GM21515 (cell line): Measurements from ENCODE around the gene ZNF138.
"Not testable (repeated sequence)": the region's sequence is repeated elsewhere in the genome, so short reads cannot be mapped to it uniquely, and the experiment has no call there.

Source experiments
- ATAC-seq: cut with Tn5 transposase; IDR thresholded peaks from one replicate; pipeline ENCODE4 v1.9.1; 2021; ENCODE audit not compliant: unreplicated experiment

Gene ZNF138

DNA sequence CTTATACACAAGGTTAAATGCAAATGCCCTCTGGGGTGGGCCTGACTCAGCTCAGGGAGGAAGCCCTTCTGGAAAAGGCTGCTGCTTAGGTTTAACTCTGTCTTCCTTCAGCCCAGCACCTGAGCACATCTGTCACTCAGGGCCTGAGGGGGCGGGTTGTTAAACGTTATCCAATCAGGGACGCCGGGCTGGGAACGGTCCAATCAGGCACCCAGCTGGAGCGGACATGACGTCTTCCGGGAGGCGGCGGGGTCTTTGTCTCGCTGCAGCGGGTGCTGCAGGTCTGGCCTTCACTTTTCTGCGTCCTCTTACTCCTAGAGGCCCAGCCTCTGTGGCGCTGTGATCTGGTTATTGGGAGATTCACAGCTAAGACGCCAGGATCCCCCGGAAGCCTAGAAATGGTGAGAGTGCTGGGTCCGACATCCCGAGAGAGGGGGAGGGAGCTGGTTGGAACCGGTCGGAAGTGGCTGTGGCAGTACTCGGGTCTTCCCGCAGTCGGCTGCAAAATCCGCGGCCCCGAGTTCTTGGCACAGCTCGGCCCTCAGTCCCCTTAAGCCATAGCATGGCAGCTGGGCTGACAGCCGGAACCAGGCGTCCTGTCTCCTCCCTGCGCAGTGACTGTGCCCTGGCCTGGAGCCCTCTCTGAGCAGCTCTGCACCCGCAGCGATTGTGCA, at the start of gene ZNF138:
Gene ZNF138, plus strand, starts transcription at position 258 of the 674 bp plus-strand sequence. Its CDS starts 141 bp downstream, at position 399.
- peak; percentile 100 for ATAC-seq

DNA sequence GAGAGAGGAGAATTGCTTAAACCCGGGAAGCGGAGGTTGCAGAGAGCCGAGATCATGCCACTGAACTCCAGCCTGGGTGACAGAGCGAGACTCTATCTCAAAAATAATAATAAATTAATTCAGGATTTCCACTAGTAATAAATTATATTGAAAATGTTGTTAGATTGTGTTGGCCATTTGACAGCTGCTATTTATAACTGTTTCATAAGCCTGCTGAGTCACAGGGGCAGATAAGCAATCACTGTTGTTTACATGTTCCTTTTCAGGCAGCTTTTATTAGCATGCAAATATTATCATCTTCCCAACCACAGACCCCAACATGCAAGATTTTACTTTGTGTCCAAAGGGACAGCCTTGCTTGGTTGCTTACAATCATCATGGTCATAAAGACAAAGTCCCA, 49.5 kb upstream of the ZNF138 start:
- ATAC-seq, result no peak

DNA sequence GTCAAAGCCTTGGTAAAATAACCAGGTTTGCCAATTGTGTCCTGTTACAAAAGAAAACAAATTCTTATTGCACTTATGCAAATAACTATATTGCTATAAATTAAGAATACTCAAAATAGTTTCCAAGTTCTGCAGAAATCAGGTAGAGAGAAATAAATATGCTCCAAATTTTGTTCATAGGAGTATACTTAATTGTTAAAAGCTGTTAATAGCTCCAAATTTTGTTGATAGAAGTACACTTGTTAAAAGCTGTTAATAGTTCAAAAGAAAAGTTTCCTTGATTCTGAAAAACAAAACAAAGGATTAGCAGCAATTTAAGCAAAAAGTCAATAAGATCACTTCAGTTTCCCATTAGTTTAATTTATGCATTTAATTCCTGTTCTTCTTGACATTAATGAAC, 46.4 kb upstream of the ZNF138 start:
- no peak for ATAC-seq

DNA sequence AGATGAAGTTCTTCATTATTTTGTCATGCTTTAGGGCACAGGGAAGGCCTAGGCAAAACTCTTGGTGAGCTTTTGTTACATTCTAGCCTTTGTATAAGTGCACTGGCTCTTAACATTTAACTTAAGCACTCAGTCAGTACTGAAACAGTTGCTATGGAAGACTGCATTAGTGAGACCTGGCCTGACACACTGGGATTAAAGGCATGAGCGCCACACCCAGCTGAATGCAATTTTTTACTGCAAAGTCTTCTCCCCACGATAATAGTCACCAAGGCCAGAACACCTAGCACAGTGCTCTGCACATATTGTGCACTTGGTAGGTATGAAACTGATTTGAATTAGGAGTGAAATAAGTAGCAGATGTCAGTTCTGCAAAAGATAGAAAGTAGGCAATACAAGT, 41.2 kb upstream of the ZNF138 start:
- no peak for ATAC-seq

DNA sequence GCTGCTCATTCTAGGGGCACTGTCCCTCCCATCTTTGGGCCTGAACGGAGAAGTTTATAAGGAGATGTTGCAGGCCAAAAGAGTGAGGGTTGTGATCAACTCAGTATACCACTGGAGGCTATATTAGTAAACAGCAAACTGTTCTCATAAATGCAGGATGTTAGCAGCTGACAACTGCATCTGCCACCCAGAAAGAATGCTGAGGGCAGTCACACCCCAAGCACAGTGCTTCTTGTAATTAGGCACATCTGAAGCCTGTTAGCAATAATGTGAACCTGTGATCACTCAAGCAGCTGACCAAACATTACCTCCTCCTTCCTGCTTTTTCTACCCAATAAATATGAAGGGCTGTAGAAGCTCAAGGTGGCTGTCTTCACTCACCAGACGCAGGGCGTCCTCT, 38.4 kb upstream of the ZNF138 start:
- ATAC-seq, result no peak

DNA sequence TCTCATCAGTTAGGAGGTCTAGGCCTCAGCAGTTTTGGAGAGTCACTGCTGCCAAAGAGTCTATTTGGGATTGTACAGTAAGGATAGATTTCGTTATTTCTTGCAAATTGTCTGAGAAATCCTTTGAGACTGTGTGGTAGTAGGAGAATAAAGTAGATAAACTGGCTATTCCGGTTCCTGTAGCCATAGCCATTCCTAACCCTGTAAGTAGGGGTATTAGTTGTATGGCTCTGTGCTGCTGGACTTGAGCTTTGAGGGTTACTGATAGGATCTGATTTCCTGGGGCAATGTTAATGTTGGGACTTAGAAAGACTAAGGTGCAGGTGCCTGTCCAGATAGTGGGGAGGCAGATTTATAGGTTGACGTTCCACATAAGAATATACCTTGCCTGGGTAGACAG, 36.1 kb upstream of the ZNF138 start:
- no peak for ATAC-seq

DNA sequence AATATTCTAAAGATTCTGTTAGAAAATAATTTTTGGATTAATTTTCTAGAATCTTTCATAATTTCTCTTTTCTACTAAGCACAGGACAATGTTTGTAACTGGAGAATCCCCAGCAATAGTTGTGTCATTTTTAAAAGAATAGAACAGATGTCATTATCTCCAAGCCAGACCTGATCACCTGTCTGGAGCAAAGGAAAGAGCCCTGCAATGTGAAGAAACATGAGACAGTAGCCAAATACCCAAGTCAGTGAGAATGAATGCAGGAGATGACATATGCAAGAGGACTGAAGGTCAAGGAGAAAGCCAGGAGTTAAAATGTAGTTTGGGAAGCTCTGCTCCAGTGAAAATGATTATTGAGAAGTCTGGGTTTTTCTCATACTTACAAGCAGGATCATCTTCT, 25.4 kb upstream of the ZNF138 start:
- no peak for ATAC-seq

DNA sequence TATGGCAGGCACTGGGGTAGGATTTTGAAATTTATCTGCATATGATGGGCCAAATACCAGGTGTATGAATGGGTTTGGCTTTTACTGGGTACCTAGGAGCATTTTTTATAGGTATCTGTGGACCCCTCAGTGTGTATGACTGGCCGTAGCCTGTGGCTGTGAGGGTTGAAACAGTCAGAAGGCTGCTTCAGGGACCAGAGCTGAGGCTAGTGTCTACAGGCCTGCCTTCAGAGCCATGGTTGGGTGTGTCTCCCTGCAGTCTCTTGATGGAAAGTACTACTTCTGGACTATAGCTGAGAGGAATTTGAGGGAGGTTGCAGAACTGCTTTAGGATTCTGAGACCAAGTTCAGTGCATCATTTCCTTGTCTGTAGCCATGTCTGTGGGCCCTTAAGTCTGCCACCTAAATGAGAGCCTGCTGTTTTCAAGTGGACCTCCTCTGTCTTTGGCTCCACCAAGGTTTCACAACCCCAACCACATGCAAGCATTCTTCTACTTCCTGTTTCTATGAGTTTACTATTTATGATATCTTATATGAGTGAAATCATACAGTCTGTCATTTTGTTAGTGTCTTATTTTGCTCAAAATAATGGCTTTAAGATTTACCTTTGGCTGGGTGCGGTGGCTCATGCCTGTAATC, 19.9 kb upstream of the ZNF138 start:
- ATAC-seq, result no peak

DNA sequence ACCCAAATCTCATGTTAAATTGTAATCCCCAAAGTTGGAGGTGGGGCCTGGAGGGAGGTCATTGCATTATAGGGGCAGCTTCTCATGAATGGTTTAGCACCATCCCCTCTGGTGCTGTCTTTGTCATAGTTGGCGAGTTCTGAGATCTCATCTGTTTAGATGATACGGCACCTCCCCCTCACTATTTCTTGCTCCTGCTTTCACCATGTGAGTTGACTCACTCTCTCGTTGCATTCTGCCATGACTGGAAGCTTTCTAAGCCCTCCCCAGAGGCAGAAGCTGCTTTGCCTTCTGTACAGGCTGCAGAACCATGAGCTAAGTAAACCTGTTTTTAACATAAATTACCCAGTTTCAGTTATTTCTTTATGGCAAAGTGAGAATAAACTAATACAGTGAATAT, 18.9 kb upstream of the ZNF138 start:
- ATAC-seq, result no peak

DNA sequence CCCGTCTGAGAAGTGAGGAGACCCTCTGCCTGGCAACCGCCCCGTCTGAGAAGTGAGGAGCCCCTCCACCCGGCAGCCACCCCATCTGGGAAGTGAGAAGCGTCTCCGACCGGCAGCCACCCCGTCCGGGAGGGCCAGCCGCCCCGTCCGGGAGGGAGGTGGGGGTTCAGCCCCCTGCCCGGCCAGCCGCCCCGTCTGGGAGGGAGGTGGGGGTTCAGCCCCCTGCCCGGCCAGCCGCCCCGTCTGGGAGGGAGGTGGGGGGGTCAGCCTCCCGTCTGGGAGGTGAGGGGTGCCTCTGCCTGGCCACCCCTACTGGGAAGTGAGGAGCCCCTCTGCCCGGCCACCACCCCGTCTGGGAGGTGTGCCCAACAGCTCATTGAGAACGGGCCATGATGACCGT, 9.4 kb upstream of the ZNF138 start:
- ATAC-seq, result not testable (repeated sequence)

DNA sequence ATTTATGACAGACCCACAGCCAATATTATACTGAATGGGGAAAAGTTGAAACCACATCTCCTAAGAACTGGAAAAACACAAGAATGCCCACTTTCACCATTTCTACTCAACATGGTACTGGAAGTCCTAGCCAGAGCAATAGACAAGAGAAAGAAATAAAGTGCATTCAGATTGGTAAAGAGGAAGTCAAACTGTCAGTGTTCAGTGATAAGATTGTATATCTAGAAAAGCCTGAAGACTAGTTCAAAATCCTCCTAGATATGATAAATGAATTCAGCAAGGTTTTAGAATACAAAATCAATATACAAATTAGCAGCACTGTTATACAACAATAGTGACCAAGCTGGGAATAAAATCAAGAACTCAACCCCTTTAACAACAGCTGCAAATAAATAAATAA, 6.9 kb upstream of the ZNF138 start:
- ATAC-seq, result no peak

DNA sequence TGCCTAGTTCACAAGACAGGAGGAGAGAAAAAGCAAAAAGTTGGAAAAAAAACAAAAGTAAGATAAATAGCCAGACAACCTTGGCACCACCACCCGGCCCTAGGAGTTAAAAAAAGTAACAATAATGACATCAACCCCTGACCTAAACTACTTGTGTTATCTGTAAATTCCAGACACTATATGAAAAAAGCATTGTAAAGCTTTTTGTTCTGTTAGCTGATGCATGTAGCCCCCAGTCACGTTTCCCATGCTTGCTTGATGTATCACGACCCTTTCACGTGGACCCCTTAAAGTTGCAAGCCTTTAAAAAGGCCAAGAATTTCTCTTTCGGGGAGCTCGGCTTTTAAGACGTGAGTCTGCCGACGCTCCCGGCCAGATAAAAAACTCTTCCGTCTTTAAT, 5.0 kb upstream of the ZNF138 start:
- ATAC-seq, result not testable (repeated sequence)

DNA sequence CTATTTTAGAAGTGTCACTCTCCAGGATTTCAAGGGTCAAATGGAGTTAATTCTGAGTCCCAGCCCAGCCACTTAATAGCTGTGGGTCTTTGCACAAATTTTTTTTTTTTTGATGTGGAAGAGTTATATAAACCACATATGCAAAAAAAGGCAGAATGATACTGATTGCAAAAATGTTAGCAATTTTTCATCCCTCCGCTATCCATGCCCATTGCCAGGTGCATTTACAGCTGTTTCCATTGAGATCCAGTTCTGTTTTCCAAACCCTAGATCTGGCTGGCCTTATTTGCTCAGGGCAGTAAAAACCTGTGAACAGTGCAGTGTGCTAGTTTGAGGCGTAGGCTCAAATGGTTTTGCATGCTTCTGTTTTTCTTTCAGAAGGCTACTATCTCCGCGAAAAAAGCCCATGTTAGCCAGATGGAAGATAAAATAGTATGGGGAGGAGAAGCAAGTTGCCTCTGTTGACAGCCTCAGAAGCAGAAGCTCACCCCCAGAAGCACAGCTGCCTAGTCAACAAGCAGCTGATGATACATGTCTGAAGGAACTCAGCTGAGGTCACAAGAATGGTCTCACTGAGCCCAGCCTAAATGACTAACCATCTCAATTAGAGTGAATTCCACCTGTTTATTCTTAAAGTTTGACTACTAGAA, 997 bp upstream of the ZNF138 start:
- ATAC-seq, result no peak

DNA sequence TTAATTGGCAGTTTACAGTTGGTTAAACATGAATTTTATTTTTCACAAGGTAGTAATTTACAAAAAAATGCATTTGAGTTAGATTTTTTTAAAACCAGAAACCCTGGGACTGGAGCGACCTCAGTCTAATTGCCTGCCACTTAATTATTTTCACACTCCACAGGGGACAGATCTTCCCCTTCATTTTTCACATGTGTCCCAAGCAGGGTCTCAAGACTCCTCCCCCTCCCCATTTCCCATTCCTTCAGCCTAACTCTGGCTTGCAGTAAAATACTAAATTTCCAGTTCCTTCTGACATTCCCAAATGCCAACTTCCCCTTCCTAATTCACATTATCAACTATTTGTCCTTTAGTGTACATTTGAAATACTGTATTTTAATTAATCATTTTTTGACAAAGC, 948 bp downstream of the ZNF138 start:
- no peak for ATAC-seq

DNA sequence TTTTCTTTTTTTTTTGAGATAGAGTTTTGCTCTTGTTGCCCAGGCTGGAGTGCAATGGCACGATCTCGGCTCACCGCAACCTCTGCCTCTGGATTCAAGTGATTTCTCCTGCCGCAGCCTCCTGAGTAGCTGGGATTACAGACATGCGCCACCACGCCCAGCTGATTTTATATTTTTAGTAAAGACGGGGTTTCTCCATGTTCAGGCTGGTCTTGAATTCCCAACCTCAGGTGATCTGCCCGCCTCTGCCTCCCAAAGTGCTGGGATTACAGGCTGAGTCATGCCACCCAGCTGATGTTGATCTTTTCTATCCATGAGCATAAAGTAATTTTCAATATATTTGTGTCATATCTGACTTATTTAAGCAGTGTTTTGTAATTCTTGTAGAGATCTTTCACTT, 4.9 kb downstream of the ZNF138 start:
- ATAC-seq, result not testable (repeated sequence)

DNA sequence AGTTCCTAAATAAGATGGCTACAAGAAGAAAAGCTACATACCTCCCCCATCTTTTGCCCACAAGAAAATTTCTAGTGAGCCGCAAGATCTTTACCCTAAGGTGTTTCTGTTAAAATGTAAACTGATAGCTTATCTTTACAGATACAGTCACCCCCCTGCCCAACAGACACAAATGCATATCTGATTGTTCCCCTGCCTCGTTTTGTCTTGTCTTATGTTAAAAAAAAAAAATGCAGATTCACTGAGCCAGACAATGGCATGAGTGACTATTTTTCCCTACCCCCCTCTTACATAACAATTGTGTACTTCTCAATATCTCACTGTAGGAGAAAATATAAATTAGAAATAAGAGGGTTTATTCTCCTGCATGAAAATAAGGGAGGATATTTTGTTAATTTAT, 8.5 kb downstream of the ZNF138 start:
- no peak for ATAC-seq

DNA sequence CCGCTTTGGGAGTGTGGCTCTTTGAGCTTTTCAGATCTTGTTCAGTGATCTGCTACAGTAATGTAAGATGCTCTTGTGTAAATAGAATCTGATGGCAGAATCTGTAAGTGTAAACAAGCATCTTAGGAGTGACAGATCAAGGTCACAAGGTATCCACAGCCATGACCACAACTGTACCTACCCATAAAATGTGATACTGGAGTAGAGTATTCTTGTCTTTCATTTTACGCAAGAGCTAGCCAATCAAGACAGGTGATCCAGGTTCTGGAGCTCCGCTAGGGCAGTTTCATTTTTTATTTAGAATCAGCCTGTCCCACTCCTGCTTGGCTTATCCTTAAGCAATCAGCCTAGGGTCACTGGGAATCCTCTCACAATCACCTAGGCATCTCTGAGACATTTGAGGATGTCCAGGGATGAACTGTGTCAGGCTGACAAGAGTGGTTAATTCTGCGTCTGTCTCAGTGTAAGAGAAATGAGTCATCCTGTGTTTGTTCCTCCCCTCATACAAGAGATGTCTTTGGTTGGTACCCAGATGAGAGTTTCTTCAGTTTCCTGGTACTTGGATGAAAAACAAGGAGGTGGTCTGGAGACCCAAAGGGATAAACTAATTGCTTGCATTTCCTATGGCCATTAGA, 13.6 kb downstream of the ZNF138 start:
- ATAC-seq, result no peak

DNA sequence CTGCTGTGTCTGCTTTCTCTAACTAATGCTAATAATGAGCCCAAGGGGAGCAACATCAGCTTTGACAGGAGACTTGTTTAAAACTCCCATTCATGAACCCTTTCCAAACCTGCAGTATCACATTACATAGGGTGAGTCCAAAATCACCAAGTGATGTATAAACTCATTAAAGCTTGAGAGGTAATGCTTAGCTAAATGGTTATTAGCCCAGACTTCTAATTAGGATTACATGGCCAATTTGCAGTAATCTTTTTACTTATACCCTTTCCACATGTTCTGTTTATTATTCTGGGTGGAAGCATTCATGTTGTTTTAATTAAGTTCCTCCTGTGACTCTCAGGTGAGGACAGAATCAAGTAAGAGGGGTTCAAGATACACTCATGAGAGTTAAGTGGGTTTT, 17.5 kb downstream of the ZNF138 start:
- no peak for ATAC-seq

DNA sequence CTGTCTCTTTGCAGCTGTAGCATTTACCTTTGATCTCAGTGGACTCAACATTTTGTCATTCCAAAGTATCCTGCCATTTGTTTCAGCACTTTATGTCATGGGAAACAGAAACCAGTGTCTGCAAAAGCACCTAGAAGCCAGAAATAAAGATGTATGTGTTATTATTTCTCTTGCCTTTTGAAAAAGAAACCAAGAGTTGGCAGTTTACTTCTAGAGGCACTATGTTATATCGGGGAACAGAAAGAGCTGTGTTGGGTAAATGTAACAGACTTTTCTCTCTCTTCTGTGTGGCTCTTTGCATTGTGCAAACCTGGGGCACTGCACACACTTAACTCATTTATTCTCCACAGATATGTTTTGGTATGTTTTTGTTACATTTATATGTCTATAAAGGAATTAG, 36.7 kb downstream of the ZNF138 start:
- ATAC-seq, result no peak

DNA sequence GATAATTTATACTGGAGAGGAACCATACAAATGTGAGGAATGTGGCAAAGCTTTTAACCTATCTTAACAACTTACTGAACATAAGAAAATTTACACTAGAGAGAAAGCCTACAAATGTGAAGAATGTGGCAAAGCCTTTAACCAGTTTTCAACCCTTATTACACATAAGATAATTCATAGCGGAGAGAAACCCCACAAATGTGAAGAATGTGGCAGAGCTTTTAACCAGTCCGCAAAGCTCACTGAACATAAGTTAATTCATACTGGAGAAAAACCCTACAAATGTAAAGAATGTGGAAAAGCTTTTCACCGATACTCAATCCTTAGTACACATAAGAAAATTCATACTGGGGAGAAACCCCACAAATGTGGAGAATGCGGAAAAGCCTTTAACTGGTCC, 37.9 kb downstream of the ZNF138 start:
- no peak for ATAC-seq

DNA sequence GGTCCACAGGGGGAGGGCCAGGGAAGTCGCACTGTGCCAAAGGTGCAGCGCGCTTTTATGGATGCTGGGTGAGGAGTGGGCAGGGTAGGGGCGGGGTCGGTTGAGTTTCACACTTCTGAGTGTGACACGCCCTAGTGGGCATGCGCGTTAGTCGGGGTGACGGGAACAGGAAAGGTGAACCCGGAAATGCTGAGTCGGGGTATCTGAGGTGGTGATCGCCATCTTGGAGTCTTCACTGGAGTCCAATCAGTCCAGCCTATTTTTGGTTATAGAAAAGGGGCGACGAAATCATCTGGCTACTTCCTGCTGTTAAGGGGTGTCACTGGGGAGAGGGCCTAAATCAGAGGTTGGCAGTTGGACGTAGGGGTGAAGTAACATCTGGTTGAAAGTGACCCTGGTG, 40.8 kb downstream of the ZNF138 start:
- ATAC-seq, result no peak

DNA sequence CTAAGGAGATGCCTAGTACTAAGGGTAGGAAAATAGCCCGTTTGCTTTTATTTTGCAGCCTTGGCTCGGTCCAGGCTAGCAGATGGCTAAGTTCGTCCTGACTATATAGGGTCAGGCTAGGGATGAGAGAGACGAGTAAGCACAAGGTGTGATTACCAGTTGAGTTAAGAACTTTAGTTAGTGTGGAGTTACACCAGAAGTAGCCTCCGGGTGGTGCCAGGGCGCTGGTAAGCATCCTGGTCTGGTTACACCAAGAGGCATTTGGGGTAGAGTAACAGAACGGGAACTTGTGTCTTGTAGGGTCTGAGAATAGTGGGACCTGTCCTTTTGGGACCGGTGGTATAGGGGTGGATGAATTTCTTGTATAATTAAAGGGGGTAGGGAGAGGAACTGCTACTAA, 41.6 kb downstream of the ZNF138 start:
- ATAC-seq, result not testable (repeated sequence)
